ENCODE measurements around the gene ATP6AP1. TPM values are rescaled to one million over a fixed set of nuclear protein-coding genes. Genes with fewer than 3 reads are reported as not detected.

ATP6AP1 gene
- polyA plus RNA-seq, 1 donor (not counting 4 experiments of a cell fraction or from before 2014, with no cell fraction given), result 42.4 TPM

DNA sequence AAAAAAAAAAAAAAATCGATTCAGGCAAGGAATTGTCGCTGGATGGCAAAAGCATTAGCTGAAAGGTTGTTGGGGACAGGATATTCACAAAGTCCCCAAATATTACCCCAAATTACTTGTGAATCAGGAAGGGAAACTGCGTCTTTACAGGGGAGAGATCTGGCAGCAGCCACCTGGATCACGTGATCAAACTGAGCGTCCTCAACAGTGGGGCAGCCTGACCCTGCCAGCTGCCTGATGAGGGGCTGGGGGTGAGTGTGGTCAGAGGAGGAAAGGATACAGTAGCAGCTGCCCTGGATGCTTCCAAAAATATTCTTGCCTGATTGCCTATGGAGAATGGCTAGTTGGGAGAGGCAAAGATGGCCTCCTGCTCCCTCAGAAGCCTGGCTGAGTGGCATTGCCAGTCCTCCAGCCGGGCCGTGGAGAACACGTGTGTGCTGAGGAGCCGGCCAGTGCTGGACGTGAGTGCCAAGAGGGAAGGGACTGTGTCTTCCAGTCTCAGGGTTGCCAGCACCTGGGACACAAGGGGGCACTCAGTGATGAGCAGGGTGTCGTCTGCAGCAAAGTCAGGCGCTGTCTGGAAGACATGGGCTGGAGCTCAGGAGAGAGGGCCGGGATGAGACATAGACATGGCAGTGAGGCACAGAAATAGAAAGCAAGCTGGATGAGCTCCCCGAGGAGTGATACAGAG is 53.6 kb downstream of the ATP6AP1 start:
- DNase-seq (ENCODE audit: low read depth, low spot score) (no peak), FAIRE-seq (no peak)
- Histone ChIP-seq H3K9me1 (ENCODE audit: control insufficient read depth, extremely low read depth, insufficient read depth, low read length) (no peaks in the 10 kb centered on the region), H3K27ac (ENCODE audit: control insufficient read depth, insufficient read depth, low read length) (no peak overlapping the region), H3K4me3 (ENCODE audit: control insufficient read depth in 2 of 3, extremely low read depth in 1 of 3, insufficient read depth in 2 of 3, low read depth in 1 of 3, low read length in 3 of 3) (no peak overlapping the region), H3K4me1 (ENCODE audit: control insufficient read depth, extremely low read depth, insufficient read depth, low read length) (peaks cover 6% of the 10 kb centered on the region), H3K9ac (ENCODE audit: control insufficient read depth, extremely low read depth, insufficient read depth, low read length) (no peak overlapping the region), H3K36me3 (ENCODE audit: control insufficient read depth in 2 of 2, extremely low read depth in 1 of 2, insufficient read depth in 2 of 2, low read length in 2 of 2) (peaks cover 3 to 8% of the 10 kb centered on the region in 2 experiments), H3K79me2 (ENCODE audit: control insufficient read depth, insufficient read depth, low read length) (peaks cover 8% of the 10 kb centered on the region), H2AFZ (ENCODE audit: control insufficient read depth, low read length) (no peak overlapping the region), H4K20me1 (ENCODE audit: control insufficient read depth, extremely low read depth, insufficient read depth, low read length) (no peaks in the 10 kb centered on the region), H3K4me2 (ENCODE audit: control insufficient read depth, extremely low read depth, insufficient read depth, low read depth, low read length) (no peak overlapping the region), H3K9me3 (ENCODE audit: control insufficient read depth, low read depth, low read length) (no peaks in the 10 kb centered on the region), H3K27me3 (ENCODE audit: control insufficient read depth, extremely low read depth, insufficient read depth, low read length) (no peaks in the 10 kb centered on the region)
- no peak for TF ChIP-seq EZH2 (IDR thresholded peaks at IDR 0.05; ENCODE audit: low read length)
- TF ChIP-seq, protein P1, sequence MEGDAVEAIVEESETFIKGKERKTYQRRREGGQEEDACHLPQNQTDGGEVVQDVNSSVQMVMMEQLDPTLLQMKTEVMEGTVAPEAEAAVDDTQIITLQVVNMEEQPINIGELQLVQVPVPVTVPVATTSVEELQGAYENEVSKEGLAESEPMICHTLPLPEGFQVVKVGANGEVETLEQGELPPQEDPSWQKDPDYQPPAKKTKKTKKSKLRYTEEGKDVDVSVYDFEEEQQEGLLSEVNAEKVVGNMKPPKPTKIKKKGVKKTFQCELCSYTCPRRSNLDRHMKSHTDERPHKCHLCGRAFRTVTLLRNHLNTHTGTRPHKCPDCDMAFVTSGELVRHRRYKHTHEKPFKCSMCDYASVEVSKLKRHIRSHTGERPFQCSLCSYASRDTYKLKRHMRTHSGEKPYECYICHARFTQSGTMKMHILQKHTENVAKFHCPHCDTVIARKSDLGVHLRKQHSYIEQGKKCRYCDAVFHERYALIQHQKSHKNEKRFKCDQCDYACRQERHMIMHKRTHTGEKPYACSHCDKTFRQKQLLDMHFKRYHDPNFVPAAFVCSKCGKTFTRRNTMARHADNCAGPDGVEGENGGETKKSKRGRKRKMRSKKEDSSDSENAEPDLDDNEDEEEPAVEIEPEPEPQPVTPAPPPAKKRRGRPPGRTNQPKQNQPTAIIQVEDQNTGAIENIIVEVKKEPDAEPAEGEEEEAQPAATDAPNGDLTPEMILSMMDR (optimal IDR thresholded peaks at IDR 0.05 in 1 of 3, IDR thresholded peaks at IDR 0.05 in 1 of 3, conservative IDR thresholded peaks at IDR 0.05 in 1 of 3; ENCODE audit: extremely low read depth in 1 of 3, insufficient read depth in 2 of 3, low read length in 3 of 3), result no peak
- dilution Hi-C loops (cut with MboI; ENCODE audit: extremely low pct_ligation_motif_present, low sequenced_read_pairs), result no loop called here

DNA sequence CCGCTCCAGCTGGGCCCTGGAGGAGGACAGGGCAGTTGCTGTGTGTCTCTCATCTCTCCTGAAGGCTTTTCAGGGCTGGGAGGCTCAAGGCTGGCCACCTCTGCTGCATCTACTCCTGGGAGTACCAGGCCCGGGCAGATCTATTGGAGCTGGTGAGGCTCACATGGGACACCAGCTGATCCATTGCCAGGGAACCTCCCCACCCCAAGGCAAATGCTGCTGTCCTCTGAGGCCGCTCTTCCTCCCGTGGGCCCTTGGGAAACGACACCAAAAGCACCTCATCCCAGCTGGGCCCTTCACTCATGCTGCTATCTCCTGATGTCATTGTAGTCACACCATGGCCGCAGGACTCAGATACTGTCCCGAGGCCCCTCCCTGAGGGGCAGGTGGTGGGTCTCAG is 54.3 kb downstream of the ATP6AP1 start:
- no peak overlapping the region for H3K4me3 ChIP-seq (ENCODE audit: control insufficient read depth in 2 of 3, extremely low read depth in 1 of 3, insufficient read depth in 2 of 3, low read depth in 1 of 3, low read length in 3 of 3)
- H2AFZ ChIP-seq (ENCODE audit: control insufficient read depth, low read length), result no peak overlapping the region
- no peaks in the 10 kb centered on the region for H3K9me1 ChIP-seq (ENCODE audit: control insufficient read depth, extremely low read depth, insufficient read depth, low read length)
- FAIRE-seq (no peak), DNase-seq (ENCODE audit: low read depth, low spot score) (no peak)
- H3K4me2 ChIP-seq (ENCODE audit: control insufficient read depth, extremely low read depth, insufficient read depth, low read depth, low read length), result no peak overlapping the region
- peaks cover 8% of the 10 kb centered on the region for H3K79me2 ChIP-seq (ENCODE audit: control insufficient read depth, insufficient read depth, low read length)
- H3K9ac ChIP-seq (ENCODE audit: control insufficient read depth, extremely low read depth, insufficient read depth, low read length), result no peak overlapping the region
- peaks cover 5 to 8% of the 10 kb centered on the region in 2 experiments for H3K36me3 ChIP-seq (ENCODE audit: control insufficient read depth in 2 of 2, extremely low read depth in 1 of 2, insufficient read depth in 2 of 2, low read length in 2 of 2)
- no peaks in the 10 kb centered on the region for H4K20me1 ChIP-seq (ENCODE audit: control insufficient read depth, extremely low read depth, insufficient read depth, low read length)
- peaks cover 6% of the 10 kb centered on the region for H3K4me1 ChIP-seq (ENCODE audit: control insufficient read depth, extremely low read depth, insufficient read depth, low read length)
- TF ChIP-seq, protein P1 (optimal IDR thresholded peaks at IDR 0.05 in 1 of 3, IDR thresholded peaks at IDR 0.05 in 1 of 3, conservative IDR thresholded peaks at IDR 0.05 in 1 of 3; ENCODE audit: extremely low read depth in 1 of 3, insufficient read depth in 2 of 3, low read length in 3 of 3), result no peak
- TF ChIP-seq EZH2 (IDR thresholded peaks at IDR 0.05; ENCODE audit: low read length), result no peak
- dilution Hi-C loops (cut with MboI; ENCODE audit: extremely low pct_ligation_motif_present, low sequenced_read_pairs), result no loop called here
- H3K27me3 ChIP-seq (ENCODE audit: control insufficient read depth, extremely low read depth, insufficient read depth, low read length), result no peaks in the 10 kb centered on the region
- no peaks in the 10 kb centered on the region for H3K9me3 ChIP-seq (ENCODE audit: control insufficient read depth, low read depth, low read length)
- H3K27ac ChIP-seq (ENCODE audit: control insufficient read depth, insufficient read depth, low read length), result no peak overlapping the region

All from keratinocyte (primary cell).